ENCODE measurements around the gene SORCS2.

DNA sequence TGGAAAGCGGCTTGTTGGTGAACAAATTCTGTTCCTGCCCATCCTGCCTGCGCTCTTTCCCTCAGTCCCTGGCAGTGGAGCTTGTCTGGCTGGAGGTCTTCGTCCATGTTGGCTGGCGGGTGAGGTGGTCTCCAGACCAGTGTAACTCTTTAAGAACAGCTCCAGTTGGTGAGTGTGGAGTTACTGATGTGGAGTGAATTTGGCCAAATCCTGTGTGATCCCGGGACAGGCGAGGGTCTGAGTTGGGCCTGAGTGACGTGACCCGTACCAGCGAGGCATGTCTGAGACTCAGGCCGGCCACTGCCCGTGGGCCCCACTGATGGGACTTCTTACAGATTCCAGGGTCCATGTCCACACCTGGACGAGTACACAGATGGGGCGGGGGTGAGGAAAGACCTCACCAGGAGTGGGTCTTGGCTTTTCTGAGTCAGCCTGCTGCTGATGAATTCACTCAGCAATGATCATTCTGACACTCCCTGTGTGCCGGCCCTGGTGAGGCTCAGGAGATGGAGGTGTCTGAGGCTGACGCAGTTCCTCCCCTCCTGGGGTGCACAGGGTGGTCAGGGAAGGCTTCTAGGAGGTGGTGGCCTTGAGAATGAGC is 196.9 kb downstream of the SORCS2 start:
- TF ChIP-seq POLR2A (IDR thresholded peaks at IDR 0.05; ENCODE audit: low read length) (no peak), GATA1 (IDR thresholded peaks at IDR 0.05; ENCODE audit: low read depth, low read length) (no peak)
